Urothelium cell line (cell line): ENCODE results near the gene SLC35F3.

ENCODE experiments used
- DNase-seq: peaks from one replicate; pipeline ENCODE4 v3.0.0; 2011; ENCODE audit warnings: low spot score, mixed read lengths
- FAIRE-seq: peaks from 2 replicates; lab custom pipeline; 2011; peaks lifted over from hg19 to GRCh38; lab: Jason Lieb, UNC

Gene SLC35F3

DNA sequence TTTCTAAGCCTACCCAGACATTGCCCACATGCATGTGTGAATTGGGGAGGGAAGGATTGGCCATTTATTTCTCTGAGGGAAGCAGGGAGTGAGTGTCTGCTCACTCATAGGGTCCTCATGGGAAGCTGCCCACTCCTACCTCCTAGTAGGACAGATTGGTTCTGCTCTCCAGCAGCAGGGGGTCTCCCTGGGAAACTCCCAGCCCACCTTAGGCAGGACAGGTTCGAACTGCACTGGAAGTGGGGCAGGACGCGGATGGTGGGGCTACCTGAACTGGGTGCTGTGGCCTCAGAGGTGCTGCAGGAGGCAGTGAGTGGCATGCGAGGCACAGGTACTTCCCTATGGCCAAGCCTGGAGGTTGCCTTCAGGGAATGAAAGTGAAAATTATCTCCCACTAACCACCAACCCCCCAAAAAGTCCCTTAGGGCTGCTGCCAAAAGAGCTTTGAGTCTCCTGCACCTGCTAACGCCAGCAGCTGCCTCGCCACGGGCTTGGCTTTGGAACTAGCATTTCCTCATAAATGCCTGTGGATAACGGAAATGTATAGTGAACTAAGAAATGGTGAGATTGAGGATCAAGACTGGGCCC is 311.7 kb downstream of the SLC35F3 start:
- FAIRE-seq (no peak), DNase-seq (no peak)

DNA sequence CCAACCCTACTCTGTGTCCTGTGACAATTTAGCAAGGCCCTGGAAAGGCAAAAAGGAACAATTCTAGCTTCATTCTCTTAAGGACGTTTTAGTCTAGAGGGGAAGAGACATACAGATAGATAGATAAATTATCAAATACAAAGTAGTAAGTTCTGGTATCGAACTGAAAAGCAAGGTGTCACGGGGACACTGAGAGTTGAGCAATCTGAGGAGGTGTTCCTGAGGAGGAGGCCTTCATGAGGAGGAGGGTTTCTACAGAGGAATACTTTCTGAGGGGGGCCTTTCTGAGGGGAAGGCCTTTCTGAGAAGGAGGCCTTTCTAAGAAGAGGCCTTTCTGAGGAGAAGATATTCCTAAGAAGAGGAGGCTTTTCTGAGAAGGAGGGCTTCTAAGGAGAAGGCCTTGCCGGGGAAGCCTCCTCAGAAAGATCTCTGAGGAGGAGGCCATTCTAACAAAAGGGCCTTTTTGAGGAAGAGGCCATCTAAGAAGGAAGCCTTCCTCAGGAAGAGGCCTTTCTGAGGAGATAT is 312.9 kb downstream of the SLC35F3 start:
- FAIRE-seq (no peak), DNase-seq (no peak)

DNA sequence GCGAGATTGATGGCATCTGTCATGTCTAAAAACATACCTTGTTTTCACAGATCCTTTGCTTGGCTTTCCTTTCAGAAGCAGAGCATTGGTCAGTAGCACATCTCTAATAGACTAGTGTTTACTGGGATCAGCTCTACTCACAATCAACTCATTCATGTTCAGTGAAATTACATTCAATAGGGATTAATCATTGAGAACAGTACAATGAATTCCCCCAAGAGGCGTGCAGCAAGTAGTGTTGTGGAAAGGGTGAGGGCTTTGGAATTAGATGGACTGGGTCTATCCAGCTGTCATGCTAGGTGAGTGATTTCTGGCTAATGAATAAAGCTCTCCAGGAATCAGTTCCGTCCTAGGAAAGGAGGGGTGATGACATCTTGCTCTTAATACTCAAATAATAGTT is 313.6 kb downstream of the SLC35F3 start:
- FAIRE-seq (no peak), DNase-seq (no peak)

DNA sequence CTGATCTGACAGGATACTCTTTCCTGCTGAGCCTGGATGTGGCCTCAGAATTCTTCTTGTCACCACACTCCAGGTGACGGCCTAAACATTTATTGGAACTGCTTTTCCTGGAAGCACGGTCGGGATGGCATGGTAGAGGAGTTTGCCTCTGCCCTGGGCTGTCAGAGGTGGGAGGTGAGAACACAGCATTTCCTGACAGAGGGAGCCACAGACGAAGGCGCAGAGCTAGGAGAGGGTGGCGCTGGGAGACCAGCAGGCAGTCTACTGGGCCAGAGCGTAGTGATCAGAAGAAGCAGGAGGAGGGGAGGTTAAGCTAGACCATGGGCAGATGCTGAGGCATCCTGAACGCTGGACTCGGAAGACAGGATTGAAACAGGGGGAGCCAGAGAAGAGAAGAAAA is 315.2 kb downstream of the SLC35F3 start:
- DNase-seq (no peak), FAIRE-seq (no peak)

DNA sequence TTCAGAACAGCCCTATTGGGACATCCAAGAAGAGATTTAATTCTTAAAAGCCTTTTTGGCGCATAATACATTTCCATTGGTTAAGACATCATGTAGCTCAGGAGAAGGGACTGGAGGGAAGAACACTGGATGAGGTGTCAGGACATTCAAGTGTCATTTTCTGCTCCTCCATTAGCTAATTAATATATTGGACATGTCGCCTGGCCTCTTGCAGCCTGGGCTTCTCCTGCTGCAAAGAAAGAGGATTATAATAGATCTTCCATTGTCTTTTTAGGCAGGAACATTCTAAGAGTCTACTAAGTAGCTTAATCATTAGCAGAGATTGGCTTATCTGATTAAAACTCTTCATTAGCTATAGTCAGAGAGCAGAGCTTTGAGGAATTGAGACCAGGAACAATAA is 317.1 kb downstream of the SLC35F3 start:
- no peak for DNase-seq
- FAIRE-seq: no peak

DNA sequence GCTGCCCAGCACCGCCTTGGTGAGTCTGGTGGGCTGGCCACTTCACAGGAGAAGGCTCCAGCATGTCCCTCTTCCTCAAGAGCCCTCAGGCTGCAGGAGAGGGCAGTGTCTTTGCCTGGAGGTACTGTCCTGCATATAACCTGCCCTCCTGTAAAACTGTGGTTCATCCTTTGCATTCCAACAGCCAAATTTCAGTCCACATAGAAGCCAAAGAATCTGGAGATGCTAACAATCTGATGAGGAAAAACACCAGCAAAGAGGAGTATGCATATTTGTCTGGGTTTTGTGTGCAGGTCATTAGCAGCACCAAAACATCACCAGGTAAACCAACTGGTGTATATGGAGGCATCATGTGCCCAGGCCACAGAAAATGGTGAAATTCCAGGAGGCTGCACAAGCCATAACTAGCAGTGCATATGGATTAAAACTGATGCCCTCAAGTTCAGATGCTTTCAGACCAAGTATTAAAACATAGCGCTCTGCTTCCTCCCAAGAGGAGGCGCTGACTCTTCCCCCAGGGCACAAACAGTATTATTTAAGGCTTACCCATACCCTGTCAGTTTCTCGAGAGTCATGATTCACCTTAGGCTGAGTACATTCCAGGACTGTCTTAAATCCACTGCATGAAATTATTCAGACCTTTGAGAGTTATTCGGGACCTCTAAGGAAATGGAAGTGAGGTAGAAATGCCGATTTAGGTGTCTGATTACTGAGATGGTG is 318.2 kb downstream of the SLC35F3 start:
- DNase-seq: no peak
- no peak for FAIRE-seq

DNA sequence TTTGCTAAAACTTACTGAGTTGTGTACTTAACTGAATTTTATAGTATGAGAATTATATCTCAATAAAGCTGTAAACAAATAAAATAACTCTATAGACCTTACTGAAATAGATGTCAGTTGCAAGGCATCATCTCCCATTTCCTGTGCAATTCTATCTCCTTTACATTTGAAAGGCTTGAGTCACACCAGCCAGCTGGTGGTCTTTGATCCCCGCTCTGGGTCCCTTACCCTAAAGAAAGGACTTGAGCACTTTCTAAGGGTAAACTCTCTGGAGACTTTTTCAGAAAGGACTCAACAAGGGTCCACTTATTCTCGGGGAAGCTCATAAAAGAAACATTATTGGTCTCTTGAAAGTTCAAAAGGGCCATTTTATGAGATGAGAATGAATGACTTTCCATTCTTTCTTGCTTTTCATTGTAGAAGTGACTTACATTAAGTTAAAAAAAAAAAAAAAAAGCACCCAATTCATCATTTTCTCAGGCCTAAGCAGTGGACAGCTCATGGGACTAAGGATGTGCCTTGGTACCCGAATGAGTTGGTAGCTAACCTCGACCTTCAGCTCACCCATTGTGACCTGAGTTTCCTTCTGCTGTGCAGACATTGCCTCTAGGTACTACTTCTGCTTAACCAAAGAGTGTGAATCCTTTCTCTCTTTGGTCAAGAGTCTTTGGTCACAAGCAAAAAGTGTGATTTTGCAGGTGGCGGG is 321.8 kb downstream of the SLC35F3 start:
- FAIRE-seq: no peak
- DNase-seq: no peak

DNA sequence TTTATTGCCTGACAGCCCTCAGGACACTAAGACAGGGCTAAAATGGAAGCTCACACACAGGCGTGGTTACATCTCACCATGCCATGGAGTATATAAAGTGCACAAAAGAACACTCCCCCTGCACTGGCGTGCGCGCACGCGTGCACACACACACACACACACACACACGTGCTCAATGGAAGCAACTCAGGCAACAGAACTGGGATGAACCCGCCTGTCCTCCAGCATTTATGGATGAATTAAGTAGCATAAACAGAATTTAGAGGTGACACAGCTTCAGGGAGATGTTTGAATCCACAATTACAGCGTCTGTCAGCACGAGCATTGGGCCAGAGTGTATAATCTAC is 322.3 kb downstream of the SLC35F3 start:
- FAIRE-seq: peak; percentile 40
- DNase-seq: no peak

DNA sequence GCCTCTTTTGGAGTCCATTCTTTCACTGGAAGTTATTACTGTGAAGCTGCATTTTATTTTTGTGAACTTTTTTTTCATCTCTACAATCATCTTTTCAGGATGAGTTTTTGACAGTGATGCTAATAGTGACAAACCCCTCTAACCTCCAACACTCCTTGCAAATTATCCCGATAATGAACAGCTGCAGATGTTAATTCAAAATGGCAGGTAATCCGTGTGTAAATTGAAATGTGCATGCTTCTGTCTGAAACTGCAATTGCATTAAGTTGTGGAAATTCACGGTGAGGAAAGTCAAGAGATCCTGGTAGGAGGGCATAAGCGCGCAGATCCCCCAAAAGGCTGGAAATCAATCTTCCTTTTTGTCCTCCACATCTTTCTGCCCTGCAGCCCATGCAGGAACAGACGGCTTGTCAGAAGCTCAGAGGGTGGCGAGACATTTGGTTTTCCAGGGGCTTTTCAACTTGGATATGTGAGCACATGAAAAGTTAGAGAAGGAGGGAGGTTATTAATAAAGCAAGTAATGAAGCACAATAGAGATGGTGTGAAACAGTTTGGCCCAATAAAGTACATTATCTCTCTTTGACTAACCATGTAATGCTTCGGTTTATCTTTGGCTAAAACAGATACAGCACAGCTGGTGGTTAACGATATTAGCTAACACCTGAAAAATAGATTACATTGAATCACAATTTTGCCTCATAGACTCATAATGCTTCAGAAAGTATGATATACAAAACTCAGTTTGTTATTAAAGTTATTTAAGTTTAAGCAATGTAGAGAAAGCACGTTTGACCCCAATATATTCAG is 325.3 kb downstream of the SLC35F3 start:
- DNase-seq (no peak), FAIRE-seq (no peak)

DNA sequence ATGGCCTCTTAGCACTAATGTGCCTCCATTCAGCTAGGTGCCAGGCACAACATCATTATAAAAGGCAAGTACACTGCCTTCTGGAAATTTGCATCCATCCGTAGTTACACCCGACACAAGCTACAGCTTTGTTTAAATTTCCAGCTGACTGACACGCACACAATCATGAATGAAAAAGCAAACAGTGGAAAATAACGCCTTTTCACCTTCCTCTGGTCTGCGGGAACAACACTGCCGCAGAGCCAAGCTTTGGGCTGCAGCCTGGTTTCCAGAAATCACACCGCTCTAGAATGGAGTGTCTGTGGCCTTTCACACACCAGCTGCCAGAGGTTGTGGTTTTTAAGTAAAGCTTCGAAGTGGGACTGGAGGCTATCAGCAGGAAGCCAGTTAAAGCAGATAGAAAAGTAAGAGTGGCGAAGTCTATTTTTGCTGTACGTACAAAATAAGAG is 326.0 kb downstream of the SLC35F3 start:
- DNase-seq: no peak
- no peak for FAIRE-seq

DNA sequence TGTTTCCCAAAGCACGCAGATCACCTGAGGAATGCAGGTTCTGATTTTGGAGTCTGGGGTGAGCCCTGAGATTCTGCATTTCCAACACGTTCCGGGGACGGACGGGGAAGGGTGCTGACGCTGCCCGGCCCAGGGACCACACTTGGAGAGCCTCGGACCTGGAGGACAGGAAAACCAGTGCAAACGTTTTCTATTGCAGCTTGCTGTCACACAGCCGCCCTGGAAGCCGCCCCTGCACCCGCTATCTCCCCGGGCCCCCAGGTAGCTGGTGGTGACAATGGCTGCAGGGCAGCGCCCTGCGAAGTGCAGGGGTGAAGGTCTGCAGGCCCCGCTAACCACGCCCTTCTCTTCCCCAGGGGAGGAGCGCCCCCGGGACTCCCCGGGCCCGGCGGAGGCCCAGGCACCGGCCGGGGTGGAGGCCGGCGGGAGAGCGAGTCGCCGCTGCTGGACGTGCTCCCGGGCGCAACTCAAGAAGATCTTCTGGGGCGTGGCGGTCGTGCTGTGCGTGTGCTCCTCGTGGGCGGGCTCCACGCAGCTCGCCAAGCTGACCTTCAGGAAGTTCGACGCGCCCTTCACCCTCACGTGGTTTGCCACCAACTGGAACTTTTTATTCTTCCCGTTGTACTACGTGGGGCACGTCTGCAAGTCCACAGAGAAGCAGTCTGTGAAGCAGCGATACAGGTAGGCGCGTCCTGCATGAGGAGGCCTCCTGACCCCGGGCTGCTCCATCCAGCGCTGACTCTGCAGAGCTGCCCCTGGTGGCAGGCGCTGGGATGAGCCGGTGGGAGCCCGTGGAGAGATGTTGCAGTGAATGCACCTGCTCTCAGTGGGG is 326.8 kb downstream of the SLC35F3 start:
- DNase-seq: no peak
- no peak for FAIRE-seq

DNA sequence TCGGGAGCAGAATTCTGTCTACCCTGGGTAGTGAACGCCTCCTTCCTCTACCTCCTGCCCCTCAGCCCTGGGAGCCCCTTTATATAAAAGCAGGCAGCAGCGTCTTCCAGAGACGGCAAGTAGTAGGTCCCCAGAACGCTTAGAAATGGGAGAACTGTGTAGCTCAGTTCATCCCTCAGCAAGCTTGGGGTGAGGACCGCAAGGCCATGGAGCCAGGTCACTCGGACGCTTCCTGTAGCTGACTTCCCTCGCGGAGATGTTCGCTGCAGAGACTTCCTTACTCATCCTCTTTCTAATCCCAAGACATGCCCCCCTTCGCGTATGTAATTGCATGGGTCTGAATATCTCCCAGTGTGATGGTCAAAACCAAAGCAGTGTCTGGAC is 327.4 kb downstream of the SLC35F3 start:
- no peak for FAIRE-seq
- DNase-seq: no peak

DNA sequence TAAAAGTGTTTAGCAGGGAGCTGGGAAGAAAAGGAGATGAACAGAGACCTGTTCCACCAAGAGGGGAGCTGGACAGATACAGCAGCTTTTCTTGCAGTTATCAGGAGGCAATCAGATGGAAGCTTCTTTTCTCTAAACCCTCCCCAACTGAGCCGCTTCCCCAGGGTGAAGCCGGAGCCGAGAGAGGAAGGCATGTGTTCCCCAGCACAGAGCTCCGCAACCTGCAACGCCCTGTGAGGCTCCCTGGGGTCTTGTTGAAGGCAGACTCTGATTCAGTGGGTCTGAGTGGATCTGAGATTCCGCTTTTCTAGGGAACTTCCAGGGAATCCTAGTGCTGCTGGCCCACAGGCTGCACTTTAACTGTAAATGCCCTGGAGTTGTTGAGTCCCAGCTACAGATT is 329.7 kb downstream of the SLC35F3 start:
- no peak for DNase-seq
- FAIRE-seq: no peak

DNA sequence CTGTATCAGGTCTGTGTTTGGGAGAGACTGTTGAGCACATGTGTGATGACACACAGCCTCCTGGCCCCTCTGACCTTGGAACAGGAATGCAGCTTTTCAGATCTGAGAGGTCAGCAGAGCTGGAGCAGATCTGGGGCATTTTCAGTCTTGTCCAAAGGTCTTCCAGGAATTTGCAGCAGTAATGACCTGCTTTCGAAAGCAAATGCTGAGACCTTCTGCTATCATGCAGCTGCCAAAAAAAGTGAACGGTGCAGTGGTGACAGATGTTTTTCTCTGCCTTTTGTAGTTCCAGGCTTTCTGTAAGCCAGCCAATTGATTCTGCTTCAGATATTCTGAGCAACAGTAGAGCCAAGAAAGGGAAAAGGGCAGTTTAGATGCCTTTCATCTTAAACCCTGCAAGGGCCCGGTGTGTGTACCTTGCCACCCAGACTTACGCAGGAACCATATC is 331.0 kb downstream of the SLC35F3 start:
- DNase-seq (no peak), FAIRE-seq (no peak)

DNA sequence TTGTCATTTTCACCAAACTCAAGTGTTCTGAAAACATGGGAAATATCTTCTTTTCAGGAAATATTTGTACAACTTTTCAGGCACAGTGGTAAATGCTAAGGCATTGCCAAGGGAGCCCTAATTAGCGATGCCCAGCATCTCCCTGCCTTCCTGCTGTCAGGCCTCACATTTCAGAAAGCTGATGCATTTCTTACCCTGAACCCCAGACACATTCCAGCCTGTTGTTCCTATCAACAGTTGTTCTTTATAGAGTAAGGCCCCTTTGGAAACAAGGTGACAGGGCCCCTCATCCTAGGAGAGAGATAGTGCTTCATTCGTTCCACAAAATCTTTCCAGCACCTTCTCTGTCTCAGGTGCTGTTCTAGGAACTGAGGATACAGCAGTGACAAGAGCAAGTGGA is 332.9 kb downstream of the SLC35F3 start:
- DNase-seq: no peak
- no peak for FAIRE-seq

DNA sequence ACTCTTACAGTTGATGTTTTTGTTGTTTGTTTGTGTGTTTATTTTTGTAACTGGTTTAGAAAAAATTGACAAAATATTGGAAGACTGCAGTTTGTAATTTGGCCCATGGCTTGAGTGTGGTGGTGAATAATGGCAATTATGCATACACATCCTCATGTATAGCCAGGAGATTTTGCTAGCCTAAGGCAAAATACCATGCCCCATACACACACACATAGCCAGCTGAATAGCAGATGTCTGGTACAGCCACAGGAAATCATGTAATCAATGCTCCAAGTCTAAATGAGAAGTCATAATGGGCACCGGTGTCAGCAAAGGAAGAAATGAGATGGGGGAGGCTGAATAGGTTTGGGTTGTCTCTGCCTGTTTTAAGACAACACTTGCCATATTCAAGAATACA is 333.6 kb downstream of the SLC35F3 start:
- FAIRE-seq (no peak), DNase-seq (no peak)

DNA sequence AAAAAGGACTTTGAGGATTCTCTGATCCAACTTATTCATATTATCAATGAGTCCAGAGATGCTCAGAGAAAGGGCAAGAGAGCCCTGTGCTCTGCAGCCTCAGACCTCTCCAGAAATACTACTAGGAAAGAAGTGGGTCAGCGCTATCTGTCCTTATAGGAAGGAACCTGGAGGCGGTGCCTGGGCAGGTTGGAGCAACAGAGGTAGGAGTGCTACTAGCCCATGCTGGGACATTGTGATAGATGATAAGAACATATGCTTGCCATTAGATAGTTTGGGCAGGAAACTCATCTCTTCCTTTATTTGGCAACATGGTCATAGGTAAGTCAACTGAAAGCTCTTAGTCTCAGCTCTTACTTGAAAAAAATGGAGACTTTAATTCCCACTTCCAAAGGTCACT is 335.0 kb downstream of the SLC35F3 start:
- DNase-seq (no peak), FAIRE-seq (no peak)

DNA sequence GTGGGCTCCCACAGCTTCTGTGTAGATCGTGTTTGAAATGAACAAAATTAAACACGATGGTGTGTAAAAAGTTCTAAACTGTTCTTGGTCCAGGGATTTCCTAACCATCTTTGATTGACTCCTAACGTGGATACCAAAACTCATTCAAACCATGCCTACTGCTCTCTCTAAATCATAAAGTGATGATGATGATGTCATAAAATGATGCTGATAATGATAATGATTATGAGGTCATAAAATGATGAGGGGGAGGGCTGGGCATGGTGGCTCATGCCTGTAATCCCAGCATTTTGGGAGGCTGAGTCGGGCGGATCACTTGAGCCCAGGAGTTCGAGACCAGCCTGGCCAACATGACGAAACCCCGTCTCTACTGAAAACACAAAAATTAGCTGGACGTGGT is 335.5 kb downstream of the SLC35F3 start:
- no peak for FAIRE-seq

DNA sequence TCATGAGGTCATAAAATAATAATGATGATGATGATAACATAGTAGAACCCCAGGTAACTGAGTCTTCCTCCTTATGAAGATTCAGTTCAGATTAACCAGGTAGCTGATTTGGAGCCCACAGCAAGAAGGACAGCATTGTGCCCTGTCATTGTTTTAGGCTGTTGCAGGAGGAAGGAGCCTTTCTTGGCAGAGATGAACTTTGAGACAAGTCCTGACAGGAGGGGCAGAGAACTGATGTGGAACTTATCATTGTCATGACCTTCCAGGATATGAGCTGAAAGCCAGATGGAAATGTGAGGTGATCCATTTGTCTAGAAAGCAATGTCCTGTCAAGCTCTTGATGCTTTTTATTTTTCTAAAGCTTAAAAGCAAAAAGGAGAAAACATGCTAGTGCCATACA is 336.2 kb downstream of the SLC35F3 start:
- FAIRE-seq (no peak), DNase-seq (no peak)

More for the DNA sequence above, 335.5 kb downstream of the SLC35F3 start:
- DNase-seq: no peak

DNA sequence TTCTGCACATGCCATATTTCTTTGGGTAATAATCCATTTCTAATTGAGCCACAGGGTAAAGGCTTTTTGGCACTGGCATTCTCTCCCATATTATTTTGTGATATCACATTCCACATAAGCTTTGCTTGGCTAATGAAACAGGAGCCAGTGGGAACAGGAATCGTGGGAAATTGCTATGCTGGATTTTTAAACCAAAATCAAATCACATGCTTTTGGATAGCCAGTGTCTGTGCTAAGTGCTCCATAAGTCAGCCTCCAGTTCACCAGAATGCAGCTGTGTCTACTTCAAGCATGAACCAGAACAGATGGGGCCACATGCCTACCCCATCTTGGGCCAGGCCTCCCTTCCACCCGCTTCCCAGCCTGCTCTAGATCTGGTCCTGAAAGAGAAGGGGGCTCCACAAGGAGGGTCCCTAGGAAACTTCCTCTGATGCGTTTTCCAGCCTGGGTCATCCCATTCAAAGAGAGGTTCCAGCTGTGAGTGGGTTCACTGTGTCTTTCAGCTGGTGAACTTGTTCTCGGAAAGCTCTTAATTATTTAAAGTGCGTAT is 337.5 kb downstream of the SLC35F3 start:
- DNase-seq: no peak
- no peak for FAIRE-seq
